ENCODE measurements around the gene FLNC. TPM values are rescaled to one million over a fixed set of nuclear protein-coding genes. Genes with fewer than 3 reads are reported as not detected.
A peak's percentile ranks its signal among the peaks of the same experiment; 100 is the strongest.

FLNC gene
- total RNA-seq, 4 donors from 2014 or later = 5.7 to 12.6 (median 9.3) TPM

DNA sequence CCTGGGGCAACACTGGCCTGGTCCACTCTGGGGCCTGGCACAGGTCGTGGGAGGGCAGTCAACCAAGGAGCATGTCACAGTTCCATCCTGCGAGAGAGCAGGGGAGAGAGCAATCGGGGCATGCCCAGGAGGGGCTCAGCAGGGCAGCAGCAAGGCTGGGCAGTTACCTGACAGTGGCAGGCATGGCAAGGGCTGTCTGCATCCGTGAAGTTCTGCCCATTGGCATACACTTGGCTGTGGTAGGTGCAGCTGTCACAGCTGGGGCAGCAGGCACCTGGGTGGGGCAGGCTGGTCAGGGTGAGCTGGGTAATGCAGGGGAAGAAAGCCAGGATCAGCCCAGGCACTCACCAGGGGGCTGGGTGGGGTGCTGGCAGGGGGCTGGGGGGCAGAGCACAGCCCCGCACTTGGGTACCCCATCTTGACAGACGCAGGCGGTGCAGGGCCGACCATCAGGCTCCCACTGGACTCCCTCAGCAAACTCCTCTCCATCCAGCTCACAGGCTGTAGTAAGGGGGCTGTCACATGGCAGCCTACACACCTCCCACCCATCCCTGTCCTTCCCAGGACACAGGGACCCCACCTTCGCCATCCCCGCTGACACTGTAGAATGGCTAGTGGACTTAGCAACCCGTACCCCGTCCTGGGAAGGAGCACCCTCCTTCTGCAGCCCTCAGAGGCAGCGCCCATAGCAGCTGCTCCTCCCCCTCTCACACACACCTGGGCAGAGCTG is 62.5 kb downstream of the FLNC start:
- Histone ChIP-seq H3K27me3 (no peaks in the 10 kb centered on the region), H3K4me3 (replicated peaks in 1 of 3) (no peak overlapping the region), H3K4me1 (peaks cover 8 to 23% of the 10 kb centered on the region in 2 donors), H3K27ac (peak overlapping the region in 1 of 3 donors; percentile 17), H3K9me3 (no peaks in the 10 kb centered on the region), H3K36me3 (no peaks in the 10 kb centered on the region)
- WGBS, 2 donors = 76 to 79% methylated on average over 12 to 13 of the region's 13 CpGs
- intact Hi-C loops (cut with DNase I) = no loop called here
- no peak for TF ChIP-seq POLR2A (IDR thresholded peaks at IDR 0.05)
- TF ChIP-seq, protein P1, sequence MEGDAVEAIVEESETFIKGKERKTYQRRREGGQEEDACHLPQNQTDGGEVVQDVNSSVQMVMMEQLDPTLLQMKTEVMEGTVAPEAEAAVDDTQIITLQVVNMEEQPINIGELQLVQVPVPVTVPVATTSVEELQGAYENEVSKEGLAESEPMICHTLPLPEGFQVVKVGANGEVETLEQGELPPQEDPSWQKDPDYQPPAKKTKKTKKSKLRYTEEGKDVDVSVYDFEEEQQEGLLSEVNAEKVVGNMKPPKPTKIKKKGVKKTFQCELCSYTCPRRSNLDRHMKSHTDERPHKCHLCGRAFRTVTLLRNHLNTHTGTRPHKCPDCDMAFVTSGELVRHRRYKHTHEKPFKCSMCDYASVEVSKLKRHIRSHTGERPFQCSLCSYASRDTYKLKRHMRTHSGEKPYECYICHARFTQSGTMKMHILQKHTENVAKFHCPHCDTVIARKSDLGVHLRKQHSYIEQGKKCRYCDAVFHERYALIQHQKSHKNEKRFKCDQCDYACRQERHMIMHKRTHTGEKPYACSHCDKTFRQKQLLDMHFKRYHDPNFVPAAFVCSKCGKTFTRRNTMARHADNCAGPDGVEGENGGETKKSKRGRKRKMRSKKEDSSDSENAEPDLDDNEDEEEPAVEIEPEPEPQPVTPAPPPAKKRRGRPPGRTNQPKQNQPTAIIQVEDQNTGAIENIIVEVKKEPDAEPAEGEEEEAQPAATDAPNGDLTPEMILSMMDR (IDR thresholded peaks at IDR 0.05) = no peak
- peak; percentile 43 to 45 for DNase-seq

DNA sequence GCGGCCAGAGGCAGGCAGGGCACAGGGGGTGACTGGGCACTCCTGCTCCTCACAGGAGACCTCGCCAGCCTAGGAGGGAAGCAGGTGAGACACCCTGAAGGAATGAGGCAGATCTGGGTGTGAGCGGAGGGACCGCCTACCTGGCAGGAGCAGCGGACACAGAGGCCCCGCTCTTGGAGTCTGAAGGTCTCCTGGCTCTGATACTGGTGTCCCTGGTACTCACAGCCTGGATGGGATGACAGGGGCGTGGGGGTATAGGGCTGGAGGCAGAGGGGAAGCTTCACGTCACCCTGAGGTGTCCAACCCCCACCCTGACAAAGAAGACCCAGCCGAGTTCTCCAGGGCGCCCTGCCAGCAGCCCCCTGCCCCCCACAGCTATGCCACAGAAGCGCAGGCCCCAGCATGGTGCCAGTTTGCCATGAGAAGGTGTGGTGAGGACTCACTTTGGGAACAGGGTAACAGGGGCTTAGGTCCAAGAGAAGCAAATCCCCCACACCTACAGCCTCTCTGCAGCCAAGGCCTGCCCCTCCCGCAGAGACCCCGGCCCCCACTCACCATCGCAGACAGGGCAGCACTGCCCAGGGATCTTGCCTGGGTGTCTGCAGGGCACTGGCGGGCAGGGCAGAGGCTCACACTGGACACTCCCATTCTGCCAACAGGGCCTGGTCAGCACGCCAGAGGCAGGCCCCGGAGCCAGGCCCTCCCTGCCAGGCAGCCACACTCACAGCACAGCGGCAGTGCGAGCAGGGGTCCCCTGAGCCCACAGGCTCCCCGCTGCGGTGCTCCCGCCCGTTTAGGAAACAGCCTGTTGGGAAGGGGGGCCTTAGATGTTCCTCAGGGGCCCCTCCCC is 63.3 kb downstream of the FLNC start:
- Histone ChIP-seq H3K4me1 (peaks cover 8 to 23% of the 10 kb centered on the region in 2 donors), H3K27ac (no peak overlapping the region), H3K9me3 (no peaks in the 10 kb centered on the region), H3K27me3 (no peaks in the 10 kb centered on the region), H3K36me3 (no peaks in the 10 kb centered on the region), H3K4me3 (replicated peaks in 1 of 3) (no peak overlapping the region)
- 82 to 94% methylated on average over 6 to 18 of the region's 23 CpGs for WGBS, 2 donors
- DNase-seq = peak in 1 of 2 donors; percentile 38
- TF ChIP-seq POLR2A (IDR thresholded peaks at IDR 0.05) = no peak
- TF ChIP-seq, protein P1 (IDR thresholded peaks at IDR 0.05) = no peak
- intact Hi-C loops (cut with DNase I) = no loop called here

DNA sequence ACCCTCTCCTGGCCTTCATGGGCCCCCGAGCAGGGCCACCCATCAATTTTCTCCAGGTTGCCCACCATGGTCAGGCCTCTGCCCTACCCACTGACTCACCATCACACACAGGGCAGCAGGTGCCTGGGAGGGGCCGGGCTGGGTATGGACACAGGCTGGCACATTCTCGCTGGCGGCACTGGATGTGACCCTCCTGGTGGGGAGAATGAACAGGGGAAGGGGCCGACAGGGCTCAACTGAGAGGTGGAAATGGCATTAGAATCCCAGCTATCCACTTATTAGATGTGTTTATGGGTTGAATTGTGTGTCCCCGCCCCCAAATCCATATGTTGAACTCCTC is 63.9 kb downstream of the FLNC start:
- H3K27ac ChIP-seq = no peak overlapping the region
- no peaks in the 10 kb centered on the region for H3K9me3 ChIP-seq
- peaks cover 8 to 23% of the 10 kb centered on the region in 2 donors for H3K4me1 ChIP-seq
- TF ChIP-seq, protein P1 (IDR thresholded peaks at IDR 0.05) = no peak
- TF ChIP-seq POLR2A (IDR thresholded peaks at IDR 0.05) = no peak
- H3K27me3 ChIP-seq = no peaks in the 10 kb centered on the region
- intact Hi-C loops (cut with DNase I) = no loop called here
- 99% methylated on average over 5 to 6 of the region's 6 CpGs for WGBS, 2 donors
- no peaks in the 10 kb centered on the region for H3K36me3 ChIP-seq
- H3K4me3 ChIP-seq (replicated peaks in 1 of 3) = no peak overlapping the region
- no peak for DNase-seq

DNA sequence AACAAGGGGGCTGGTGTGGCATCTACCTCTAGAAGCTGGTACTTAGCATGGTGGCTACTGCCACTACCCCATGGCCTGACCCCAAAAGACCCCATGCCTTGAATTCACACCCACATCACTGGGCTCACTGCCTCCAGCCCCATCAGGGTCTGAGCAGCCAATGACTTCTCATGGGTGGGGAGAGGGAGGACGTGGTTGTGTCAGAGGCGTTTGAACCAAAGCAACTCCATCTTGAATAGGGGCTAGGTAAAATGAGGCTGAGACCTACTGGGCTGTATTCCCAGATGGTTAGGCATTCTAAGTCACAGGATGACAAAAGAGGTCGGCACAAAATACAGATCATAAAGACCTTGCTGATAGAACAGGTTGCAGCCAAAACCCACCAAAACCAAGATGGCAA is 65.1 kb downstream of the FLNC start:
- H3K9me3 ChIP-seq = no peaks in the 10 kb centered on the region
- no peak overlapping the region for H3K4me3 ChIP-seq (replicated peaks in 1 of 3)
- no peaks in the 10 kb centered on the region for H3K27me3 ChIP-seq
- no peak overlapping the region for H3K27ac ChIP-seq
- no peaks in the 10 kb centered on the region for H3K36me3 ChIP-seq
- TF ChIP-seq, protein P1 (IDR thresholded peaks at IDR 0.05) = no peak
- no peak for TF ChIP-seq POLR2A (IDR thresholded peaks at IDR 0.05)
- WGBS, 2 donors = 79 to 94% methylated on average over 3 of the region's 3 CpGs
- intact Hi-C loops (cut with DNase I) = no loop called here
- no peak for DNase-seq
- H3K4me1 ChIP-seq = peaks cover 8 to 23% of the 10 kb centered on the region in 2 donors

DNA sequence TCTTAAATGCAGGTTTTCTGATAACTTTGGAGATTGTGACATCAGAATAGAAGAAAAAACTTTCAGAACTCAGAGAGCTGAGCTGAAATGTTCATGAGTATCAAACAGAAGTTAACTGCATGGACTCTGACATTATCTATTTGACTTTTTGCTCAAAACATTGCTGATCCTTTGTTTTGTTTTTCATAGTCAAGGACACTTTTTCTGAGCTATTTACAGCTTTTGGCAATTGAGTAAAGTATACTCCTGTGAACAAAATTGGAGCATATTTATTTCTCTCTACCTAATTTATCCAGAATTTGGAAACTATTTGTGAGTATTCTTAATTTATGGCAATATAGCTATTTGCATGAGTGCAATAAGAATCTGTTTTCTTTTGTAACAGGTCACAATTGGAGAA is 69.2 kb downstream of the FLNC start:
- no peaks in the 10 kb centered on the region for H3K36me3 ChIP-seq
- TF ChIP-seq POLR2A (IDR thresholded peaks at IDR 0.05) = no peak
- TF ChIP-seq, protein P1 (IDR thresholded peaks at IDR 0.05) = no peak
- no peak overlapping the region for H3K27ac ChIP-seq
- DNase-seq = no peak
- no peaks in the 10 kb centered on the region for H3K9me3 ChIP-seq
- H3K4me1 ChIP-seq = no peaks in the 10 kb centered on the region
- no peak overlapping the region for H3K4me3 ChIP-seq (replicated peaks in 1 of 3)
- intact Hi-C loops (cut with DNase I) = no loop called here
- H3K27me3 ChIP-seq = no peaks in the 10 kb centered on the region
